HG03139 (cell line): ENCODE results near the gene ADGRA1.

Experiments used
- ATAC-seq: cut with Tn5 transposase; IDR thresholded peaks from one replicate; pipeline ENCODE4 v1.9.1; 2021; ENCODE audit not compliant: unreplicated experiment

ADGRA1 gene

DNA sequence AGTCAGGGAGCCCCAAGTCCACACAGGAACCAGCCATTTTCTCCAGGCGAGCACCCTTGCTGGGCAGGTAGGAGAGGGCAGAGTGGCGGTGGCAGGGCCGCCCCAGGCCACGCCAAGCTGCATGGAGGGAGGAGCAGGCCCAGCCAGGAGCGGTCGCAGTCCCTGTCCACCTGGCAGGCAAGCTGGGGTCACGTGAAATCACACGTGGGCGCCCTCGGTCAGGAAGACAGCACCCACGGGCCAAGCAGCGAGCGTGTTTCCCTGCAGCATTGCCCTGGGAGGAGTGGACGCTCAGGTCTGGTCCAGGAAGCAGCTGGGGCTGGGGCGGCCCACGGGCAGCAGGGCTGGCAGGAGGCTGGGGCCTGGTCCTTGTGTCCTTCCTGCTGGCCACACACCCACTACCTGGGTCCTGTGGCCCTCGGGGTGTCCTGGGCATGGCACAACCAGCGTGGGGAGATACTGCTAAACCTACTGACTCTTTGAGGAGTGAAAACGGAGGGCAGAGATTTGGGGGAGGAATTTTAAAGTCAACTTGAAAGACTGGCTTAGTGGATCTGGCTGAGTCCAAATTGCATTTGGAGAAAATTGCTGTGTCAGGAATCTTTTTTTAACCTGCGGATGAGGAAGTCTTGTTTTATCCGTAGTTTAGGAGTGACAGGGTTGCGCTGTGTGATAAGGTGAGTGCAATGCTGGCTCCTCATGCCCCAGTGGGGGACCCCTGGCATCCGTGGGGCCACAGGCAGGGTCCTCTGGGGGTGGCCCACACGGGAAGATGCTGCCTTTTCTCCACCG is 12.2 kb upstream of the ADGRA1 start:
- ATAC-seq, result no peak

DNA sequence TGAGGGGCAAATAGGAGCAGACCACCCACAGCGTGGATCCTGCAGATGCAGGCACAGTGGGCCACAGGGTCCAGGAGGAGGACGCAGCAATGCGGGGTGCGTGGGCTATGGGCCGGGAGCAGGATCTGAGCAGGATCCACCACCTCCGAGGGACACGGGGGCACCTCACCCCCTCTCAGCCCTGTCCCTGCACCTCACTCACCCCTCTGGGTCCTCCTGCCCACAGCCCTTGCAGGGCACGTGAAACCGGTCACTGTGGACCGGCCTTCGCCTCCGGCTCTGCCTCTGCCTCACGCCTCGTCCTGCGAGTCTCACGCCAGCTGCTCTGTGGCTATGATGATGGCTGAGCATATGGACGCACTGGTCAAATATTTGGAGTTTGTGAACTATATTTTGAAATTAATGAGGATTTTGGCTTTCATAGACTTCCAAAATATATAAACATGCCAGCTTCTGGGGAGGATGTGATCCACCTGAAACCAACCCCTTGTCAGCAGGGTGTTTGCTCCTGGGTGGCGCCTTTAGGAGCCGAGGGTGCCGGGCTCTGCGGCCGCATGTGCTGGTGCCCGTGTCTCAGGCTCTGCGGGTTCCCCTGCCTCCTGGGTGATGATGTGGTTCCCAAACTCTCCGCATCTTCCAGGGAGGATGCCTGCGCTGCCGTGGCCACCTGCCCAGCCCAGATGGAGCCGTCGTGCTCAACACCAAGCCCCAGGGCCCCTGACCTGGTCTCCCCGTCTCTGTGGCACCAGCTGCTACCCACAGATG is 11.3 kb upstream of the ADGRA1 start:
- ATAC-seq, result no peak

DNA sequence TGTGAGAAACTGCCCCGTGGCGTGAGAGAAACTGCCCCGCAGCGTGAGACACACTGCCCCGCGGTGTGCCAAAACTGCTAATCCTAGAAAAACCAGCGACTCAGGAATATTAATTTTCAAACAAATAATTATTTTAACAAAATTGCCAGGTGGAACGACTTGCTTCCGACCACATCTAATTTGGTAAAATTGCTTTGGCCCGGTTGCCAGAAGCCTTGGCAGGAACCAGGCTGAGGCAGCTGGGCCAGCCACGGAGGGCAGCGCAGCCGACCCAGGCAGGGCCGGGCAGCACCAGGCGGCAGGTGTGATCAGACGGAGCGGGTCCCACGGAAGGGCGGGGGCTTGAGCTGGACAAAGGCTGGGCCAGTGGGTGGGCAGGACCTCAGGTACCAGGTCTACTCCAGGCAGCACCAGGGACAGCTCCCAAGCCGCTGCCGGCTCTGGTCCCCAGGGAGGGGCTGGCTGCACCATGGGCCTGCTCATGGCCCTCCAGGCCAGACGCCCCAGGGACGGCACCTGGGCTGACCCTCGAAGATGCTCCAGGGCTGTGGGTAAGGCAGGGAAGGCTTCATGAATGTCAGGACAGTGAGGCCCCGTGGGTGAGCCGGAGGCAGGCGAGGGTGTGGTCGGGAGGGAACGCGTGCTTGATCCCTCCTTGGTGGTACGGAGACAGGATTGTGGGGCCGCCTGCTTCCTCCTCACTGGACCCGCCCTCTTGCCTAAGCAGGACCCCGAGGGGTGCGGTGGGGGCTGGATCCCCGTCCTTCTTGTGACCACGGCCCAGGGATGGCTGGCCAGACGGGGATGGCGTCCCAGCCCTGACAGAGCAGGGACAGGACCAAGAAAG is 7.7 kb upstream of the ADGRA1 start:
- ATAC-seq, result no peak

DNA sequence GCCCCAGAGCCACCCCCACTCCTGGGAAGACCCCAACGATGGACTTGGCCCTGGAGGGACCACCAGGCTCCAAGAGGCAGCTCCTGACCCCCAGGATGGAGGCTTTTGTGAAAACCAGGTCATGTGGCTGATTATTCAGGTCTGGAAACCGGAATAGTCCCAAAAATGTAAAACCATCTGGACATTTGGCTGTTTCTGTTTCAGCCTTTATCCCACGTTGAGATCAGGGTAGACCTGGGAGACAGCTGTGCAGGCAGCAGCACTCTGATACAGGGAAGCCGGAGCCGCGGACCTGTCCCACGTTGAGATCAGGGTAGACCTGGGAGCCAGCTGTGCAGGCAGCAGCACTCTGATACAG is 7.1 kb upstream of the ADGRA1 start:
- no peak for ATAC-seq

DNA sequence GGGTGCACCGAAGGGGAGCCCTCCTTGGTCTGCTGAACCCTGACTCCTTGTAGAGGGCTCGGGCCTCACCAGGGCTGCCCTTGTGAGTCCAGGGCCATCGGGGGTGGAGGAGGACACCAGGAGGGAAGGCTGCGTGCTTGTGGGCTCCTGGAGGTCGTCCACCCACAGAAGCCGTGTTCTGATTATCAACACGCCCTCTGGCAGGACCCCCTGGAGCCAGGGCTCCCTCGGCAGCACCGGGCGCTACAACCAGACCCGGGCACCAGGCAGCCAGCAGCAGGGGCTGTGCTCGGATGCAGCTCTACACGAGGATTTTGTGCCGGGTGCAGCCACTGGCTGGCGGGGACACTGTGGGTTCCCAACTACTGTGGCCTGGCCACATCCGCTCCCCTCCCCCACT is 6.1 kb upstream of the ADGRA1 start:
- ATAC-seq, result no peak

DNA sequence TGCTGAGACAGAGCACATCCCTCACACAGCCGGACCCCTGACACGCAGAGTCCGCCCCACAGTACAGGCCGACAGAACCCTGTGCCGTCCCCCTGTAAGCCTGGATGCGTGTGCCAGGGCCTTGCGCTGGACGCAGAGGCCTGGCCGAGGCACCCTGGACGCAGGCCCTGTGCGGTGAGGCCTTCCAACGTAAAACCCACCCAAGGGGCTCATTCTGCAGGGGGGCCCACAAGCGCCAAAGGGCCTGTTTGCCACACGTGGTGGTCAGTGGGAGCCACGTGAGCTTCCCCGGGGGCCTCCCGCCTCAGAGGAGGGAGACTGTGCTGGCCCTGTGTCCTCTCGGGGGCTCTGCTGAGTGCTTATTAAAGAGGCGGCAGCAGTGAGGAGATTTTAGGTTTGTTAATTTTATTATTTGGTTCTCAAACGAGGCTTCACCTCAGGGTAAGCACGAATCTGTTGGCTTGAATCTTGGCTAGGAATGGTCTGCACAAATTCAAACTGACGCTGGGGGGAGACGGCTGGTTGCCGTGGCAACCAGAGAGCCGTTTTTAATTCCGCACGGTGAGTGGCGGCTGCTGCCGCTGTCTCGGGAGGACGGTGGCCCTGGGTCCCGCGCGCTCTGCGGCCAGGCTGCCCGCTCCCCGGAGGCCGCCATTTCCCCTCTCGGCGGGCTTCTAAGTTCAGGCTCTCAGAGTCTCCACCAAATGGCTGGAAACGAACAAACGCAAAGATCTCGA is 4.9 kb upstream of the ADGRA1 start:
- no peak for ATAC-seq

DNA sequence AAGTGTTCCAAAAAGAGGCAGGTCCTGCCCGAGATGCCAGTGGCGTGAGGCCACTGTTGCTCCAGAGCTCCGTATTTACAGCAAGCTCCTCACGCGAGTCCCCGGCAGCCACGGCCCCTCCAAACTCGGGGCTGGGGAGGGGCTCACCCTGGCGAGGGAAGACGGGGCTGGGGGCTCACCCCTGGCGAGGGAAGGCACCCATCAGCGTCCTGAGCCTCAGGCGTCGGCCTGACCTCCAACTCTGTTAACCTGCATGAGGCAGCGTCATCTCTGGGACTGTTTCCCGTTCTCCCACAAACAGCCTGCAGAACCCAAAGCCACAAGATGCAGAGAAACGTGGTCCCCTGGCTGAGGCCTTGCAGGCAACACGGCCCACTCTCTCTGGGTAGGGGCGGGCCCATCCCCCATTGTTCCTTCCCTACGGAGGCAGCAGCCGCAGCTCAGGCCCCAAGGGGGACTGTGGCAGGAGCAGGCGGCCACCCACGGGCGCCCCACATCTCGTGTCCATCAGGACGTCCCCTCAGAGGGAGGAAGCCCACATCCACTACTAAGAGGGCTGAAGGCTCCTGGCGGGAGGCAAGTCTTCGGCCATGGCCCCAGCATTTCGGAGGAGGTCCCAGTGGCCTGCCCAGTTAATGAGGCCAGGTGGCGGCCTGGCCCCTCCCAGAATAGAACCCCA is 4.2 kb upstream of the ADGRA1 start:
- no peak for ATAC-seq

DNA sequence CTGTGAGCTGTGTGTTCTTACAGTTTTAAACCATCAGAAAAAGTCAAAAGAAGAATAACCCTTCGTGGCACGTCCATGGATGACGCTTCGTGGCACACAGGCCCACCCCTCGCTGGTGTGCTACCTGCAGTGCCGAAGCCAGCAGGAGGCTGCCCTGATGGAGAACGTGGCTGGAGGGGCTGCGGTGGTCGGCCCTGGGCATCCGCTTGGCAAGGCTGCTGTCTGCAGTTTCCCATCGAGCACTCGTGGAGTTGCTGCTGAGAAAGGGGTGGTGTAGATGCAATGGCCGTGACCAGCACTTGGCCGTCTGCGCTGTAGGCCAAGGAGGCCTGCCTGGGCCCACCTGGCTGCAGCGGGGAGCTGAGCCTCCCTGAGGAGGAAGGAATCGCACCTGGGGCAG is 3.2 kb upstream of the ADGRA1 start:
- no peak for ATAC-seq

DNA sequence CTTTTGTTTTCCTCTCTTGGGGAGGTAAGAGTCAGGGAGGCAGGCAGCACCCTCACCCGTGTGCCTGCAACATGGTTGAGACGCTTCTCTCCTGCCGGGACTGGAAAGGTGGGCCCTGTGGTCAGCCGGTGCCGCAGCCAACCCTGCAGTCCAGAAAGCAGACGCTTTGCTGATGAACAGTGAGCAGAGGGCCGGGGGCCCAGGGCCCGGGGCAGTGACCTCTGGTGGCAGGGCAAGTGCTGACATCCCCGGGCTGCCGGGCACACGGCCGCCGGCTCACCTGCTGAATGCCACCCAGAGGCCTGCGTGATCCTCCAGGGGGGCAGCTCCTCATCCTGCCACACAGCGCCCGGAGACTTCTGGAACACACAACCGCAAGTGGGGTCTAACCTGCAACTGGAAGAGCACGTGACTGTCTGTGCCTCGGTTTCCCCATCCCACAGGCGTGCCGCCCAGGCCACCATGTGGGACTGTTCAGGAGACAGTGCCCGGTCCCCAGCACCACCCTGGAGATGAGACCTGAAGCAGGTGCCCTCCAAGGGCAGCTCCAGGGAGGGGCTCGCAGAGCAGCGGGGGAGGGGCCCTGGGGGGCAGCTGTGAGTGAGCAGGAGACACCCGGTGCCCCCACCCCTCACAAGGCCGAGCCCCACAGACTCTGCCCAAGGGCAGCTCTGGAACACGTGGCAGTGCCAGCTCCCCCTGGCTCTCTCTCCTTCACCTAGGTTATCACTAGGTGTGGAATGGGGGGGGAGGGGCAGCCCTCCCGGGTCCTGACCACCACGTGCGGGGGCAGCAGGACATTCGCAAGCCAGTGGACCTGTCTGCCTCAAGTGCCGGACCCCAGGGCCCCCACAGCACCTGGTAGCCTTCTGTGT is 2.2 kb upstream of the ADGRA1 start:
- no peak for ATAC-seq

DNA sequence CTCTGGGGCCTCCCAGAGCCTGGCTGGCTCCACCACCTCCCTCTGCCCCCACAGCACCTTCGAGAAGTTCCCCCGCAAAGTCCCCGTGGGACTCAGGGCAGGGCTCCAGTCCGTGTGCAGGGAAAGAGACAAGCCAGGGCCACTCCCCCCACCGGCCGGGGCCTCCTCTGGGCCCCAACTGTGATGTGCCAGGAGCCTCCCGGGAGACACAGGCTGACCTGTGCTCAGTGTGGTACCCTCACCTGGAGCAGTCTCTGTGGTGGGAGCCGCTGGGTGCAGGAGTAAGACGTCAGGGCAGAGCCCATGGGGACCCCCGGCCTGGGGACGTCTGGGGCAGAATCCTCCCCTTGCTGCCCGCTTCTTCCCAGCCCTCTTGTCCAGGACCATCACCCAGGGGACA is 1.5 kb upstream of the ADGRA1 start:
- ATAC-seq, result no peak

DNA sequence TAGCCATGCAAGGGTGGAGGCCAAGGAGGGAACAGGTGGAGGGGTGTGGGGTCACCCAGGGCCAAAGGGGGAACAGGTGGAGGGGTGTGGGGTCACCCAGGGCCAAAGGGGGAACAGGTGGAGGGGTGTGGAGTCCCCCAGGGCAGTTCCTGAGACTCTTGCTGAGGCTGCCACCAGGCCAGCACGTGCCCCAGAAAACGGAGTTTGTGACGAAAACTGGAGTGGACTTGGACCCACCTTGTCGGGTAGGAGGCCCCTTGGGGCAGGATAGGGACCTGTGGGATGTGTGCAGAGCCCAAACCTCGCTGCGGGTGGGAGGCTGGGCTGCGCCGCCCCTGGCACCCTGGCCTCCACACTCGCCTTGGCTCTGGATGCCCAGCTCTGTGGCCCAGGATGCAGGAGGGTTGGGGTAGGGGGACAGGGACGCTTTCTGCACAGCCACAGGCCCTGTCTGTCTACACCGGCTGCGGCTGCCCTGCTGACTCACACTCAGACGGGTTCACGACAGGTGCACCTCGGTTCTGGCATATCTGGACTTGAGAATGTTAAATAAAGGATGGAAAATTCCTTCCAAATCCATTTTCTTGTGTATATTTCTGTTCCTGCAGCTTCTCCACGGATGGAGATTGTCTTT is 562 bp upstream of the ADGRA1 start:
- no peak for ATAC-seq

DNA sequence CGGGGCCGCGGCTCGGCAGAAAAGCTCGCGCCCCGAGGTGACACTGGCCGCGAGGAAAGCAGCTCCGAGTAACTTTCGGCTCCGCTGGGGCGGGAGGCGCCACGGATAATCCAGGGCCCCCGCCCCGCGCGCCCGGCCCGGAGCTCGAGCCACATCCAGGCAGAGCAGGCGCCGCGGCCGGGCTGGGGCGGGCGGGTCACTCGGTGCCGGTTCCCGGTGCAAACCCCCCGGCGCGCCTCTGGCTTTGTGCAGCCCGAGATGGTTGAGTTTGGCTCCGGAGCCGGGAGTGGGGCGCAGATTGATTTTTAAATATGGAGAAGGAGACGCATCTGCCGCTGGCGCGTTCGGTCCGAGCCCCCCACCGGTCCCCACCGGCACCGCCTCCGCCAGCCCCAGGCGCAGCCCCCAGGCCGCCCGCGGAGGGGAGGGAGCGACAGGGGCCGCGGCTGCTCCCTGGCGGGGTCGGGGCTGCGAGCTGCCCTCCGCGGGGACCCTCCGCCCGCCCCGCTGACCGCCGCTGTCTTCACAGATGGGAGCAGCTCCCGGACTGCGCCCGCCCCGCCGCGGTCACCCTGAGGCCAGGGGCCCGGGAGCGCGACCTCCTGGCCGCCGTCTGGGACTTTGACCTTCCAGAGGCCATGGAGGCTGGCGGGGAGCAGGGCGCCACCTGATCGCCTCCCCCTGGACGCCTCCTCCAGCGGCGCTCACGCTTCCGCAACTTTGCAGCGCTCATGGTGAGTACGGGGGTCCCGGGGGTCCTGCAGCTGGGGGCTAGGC is 643 bp downstream of the ADGRA1 start:
- ATAC-seq, result no peak

DNA sequence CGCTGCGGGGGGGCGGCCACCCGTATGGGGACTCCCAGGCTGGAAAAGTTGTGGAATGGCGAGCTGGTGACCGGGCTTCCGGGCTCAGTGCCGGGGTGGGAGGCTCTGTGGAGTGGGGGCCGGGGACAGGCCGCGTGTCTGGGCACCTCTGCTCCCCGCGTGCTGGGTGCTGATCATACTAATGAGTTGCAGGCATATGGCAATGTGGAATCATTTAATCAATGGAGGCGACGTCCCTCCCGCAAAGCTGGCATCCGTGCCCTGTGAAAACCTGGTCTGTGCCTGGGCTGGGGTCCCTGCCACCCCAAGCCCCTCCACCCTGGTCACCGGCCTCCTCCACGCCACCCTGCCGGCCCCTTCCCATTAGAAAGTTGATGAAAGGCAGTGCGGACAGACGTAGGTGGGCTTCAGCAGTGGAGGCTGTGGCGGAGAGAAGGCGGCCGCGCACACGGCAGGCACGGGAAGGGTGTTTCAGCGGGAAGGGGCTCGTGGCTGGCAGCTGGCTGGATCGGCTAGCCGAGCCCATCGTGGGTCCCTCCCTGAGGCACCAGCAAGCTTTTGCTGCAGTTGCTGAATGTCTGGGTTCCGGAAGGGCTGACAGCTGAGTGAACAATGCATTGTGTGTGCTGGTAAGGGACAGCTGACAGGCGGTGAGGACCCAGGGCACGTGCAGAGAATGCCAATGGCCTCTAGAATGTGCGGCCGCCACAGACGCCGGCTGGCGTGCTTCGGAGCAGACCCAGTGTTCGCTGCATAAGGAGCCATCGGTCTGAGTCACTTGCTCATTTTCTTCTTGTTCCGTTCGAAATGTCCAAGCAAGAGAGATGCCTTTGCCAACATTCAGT is 1.5 kb downstream of the ADGRA1 start:
- ATAC-seq, result no peak

DNA sequence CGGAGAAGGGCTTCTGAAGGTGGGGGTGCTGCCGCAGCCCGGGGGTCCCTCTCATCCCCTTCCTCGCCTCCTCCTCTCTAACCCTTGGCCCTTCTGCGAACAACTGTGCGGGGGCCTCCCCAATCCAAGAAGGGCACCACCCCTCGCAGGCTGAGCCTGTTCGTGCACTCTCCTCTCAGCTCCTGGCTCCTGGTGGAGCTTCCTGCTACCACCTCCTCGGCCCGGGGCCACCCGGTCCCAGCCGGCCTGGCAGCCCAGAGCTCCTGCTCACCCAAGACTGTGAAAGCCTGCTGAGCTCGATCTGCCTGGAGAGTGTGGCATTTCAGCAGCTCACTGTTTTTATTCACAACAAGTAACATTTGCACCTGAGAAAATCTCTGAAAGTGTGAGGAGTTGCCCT is 2.4 kb downstream of the ADGRA1 start:
- ATAC-seq, result no peak

DNA sequence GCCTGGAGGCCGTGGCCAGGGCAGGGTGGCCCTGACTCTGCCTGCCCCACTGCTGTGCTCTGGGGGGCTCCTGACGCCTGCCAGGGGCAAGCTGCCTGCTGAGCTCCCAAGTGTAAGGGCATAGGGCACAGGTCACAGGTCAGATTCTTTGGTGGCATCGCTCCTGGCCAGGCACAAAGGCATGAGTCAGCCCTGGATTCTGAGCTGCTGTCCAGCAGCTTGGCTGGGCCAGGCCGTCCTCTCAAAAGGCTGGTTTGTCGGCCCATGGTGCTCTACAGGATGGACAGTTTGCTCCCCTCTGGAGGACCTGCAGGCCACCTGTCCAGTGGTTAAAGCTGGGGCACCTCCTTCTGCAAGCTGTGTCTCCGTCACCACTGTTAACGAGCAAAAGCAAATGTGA is 2.9 kb downstream of the ADGRA1 start:
- no peak for ATAC-seq

DNA sequence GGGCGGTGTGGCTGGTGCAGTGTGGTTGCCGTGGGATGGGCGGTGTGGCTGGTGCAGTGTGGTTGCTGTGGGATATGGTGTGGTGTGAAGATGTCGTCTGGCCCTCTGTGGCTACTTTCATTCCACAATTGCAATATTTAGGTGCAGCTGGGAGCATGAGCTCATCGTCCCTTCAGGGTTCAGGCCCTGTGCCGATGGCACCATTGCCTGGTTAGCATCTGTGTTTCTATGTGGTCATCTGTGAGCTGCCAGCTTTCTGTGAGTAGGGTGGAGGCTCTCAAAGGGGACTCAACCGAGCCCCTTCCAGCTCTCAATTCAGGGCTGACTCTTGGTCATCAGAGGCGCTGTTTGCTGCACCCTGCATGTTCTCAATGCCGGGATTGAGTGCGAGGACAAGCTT is 3.6 kb downstream of the ADGRA1 start:
- no peak for ATAC-seq

DNA sequence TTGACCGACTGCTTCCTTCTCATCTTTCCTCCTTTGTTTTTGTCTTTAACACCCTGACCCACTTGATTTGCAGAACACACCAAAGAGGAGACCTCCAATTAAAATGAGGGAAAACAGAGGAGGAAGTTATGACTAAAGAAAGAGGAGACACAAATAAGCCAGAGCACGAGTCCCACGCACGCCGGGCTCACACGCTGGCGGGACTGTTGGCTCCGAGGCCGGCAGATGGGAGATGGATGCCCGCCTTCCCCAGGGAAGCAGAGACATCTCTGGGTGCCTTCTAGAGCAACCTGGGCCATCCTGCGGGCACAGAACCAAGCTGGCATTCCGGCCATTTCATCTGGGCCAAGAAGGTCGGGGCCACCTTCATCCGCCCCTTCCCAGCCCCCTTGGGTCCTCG is 5.6 kb downstream of the ADGRA1 start:
- no peak for ATAC-seq
